Measurements from ENCODE around the gene KIF16B. TPM values are rescaled to one million over a fixed set of nuclear protein-coding genes. Genes with fewer than 3 reads are reported as not detected.

Gene KIF16B
- total and polyA plus RNA-seq, 10 of the 15 experiments (the other 5 are each of a cell fraction or from before 2014, with no cell fraction given), result 0.21 to 5.2 (median 3.0) TPM

DNA sequence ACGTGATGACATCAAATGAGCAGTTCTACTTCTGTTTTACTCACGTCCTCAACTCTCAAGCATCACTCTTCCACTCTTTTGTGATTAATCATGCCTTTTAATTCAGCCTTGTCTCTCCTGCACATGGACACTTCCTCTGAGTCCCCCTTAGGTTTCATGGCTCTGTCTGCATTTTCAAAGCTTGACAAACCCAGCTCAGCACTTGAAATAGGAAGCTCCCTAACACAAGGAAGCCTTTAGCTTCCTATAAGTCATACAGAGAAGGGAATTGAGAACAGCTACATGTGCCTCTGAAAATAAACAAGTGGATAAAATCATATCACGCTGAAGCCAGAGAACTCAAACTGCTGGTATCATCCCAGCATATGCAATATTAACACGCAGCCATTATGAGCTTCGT, 21.2 kb downstream of the KIF16B start (continued):
- TF ChIP-seq CUX1 (IDR thresholded peaks at IDR 0.05; ENCODE audit: insufficient replicate concordance, low read depth, low read length) (no peak), ZNF274 (IDR thresholded peaks at IDR 0.05; ENCODE audit: insufficient read depth, insufficient read length) (no peak), YY1 (IDR thresholded peaks at IDR 0.05; ENCODE audit: low read depth, low read length) (no peak), KAT2A (conservative IDR thresholded peaks at IDR 0.05; ENCODE audit: control insufficient read depth, low read depth, low read length) (no peak)
- TF ChIP-seq, protein P1, sequence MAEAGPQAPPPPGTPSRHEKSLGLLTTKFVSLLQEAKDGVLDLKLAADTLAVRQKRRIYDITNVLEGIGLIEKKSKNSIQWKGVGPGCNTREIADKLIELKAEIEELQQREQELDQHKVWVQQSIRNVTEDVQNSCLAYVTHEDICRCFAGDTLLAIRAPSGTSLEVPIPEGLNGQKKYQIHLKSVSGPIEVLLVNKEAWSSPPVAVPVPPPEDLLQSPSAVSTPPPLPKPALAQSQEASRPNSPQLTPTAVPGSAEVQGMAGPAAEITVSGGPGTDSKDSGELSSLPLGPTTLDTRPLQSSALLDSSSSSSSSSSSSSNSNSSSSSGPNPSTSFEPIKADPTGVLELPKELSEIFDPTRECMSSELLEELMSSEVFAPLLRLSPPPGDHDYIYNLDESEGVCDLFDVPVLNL (IDR thresholded peaks at IDR 0.05; ENCODE audit: low read depth, low read length), result no peak

DNA sequence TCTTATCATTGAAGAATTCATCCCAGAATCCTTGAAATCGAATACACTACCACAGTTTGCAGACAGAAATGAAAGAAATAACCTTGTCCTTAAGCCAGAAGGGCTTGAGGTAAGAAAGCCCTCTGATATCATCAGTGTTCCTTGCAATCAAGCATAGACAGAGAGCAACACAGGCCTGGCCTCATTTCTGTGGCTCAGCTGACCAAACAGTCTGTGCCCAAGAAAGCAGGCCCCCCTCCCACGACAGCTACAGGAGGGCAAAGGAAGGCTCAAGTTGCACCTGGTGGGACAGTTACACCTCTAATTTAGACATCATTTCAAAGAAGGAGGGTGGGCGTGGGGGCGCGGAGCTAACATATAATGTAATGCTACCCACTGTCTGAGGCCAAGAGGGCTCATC, 21.6 kb downstream of the KIF16B start:
- no peaks in the 10 kb centered on the region for H3K4me1 ChIP-seq (ENCODE audit: control insufficient read depth, insufficient read depth, low read length)
- H2AFZ ChIP-seq (ENCODE audit: control insufficient read depth, low read depth, low read length), result no peak overlapping the region
- in situ Hi-C loops (cut with MboI), result no loop called here
- no peaks in the 10 kb centered on the region for H3K27me3 ChIP-seq (replicated peaks in 1 of 2; ENCODE audit: control insufficient read depth in 2 of 2, insufficient read depth in 2 of 2, low read length in 1 of 2)
- H3K79me2 ChIP-seq (ENCODE audit: control insufficient read depth, insufficient read depth, low read length), result no peaks in the 10 kb centered on the region
- BruUV-seq (replicated peaks), result no TSS peak
- H3K36me3 ChIP-seq (ENCODE audit: control insufficient read depth in 2 of 2, insufficient read depth in 2 of 2, low read length in 1 of 2), result no peaks in the 10 kb centered on the region
- intact Hi-C loops (cut with micrococcal nuclease; ENCODE audit: unreplicated experiment), result no loop called here
- no peak overlapping the region for H3K4me3 ChIP-seq
- CTCF ChIA-PET, result no interaction called here
- POLR2A ChIA-PET, result no interaction called here
- 62% methylated on average over 5 of the region's 5 CpGs for WGBS (ENCODE audit: insufficient coverage, insufficient replicate concordance, low lambda C conversion rate, missing lambda C conversion rate)
- no peak overlapping the region for H3K4me2 ChIP-seq (ENCODE audit: control insufficient read depth, insufficient read depth)
- no peak for DNase-seq (ENCODE audit: low read depth, low spot score)
- no peak for FAIRE-seq
- H4K20me1 ChIP-seq (ENCODE audit: control insufficient read depth, insufficient read depth), result no peaks in the 10 kb centered on the region
- no peak for ATAC-seq
- RAD21 ChIA-PET (ENCODE audit: unreplicated experiment), result no interaction called here
- no peaks in the 10 kb centered on the region; the same call in 2 of the 3 replicates for H3K9me3 ChIP-seq (replicated peaks; ENCODE audit: control insufficient read depth, insufficient read depth, low read length)
- no peak overlapping the region for H3K27ac ChIP-seq (ENCODE audit: control insufficient read depth, insufficient read depth)
- SMC1A ChIA-PET (ENCODE audit: uncharacterized antibody, unreplicated experiment), result no interaction called here
- no peak overlapping the region for H3K9ac ChIP-seq (ENCODE audit: control insufficient read depth, insufficient read depth, low read length)
- TF ChIP-seq PAX5 (IDR thresholded peaks at IDR 0.05; ENCODE audit: borderline replicate concordance, low read depth, low read length), result no peak
- no peak for TF ChIP-seq IKZF1 (conservative IDR thresholded peaks at IDR 0.05)
- TF ChIP-seq SREBF1 (IDR thresholded peaks at IDR 0.05; ENCODE audit: low read length), result no peak
- TF ChIP-seq EZH2 (IDR thresholded peaks at IDR 0.05; ENCODE audit: borderline replicate concordance, control insufficient read depth, low read depth, low read length), result no peak
- no peak for TF ChIP-seq CREM (IDR thresholded peaks at IDR 0.05; ENCODE audit: low read depth)
- TF ChIP-seq USF1 (IDR thresholded peaks at IDR 0.05; ENCODE audit: borderline replicate concordance, extremely low read length, insufficient read depth, low read depth, low read length), result no peak
- no peak for TF ChIP-seq TAF1 (IDR thresholded peaks at IDR 0.05; ENCODE audit: borderline replicate concordance, low read depth, low read length)
- TF ChIP-seq PBX3 (IDR thresholded peaks at IDR 0.05; ENCODE audit: insufficient replicate concordance, low read depth, low read length), result no peak

Measured in GM12878 (cell line).